Hepatocyte (in vitro differentiated cells): ENCODE data around the gene EEF1AKMT3.

Experiments used
- EZH2 ChIP-seq: fragments of 200-600 bp; sonication (generic); IDR thresholded peaks from 2 replicates; pipeline ENCODE4 v1.6.1; 2016; ENCODE audit warnings: antibody characterized with exemption, mild to moderate bottlenecking, borderline replicate concordance
- EZH2phosphoT487 ChIP-seq: fragments of 200-600 bp; sonication (generic); IDR thresholded peaks from one replicate; pipeline ENCODE4 v1.6.1; 2018; ENCODE audit warnings: antibody characterized with exemption, mild to moderate bottlenecking, low read depth, moderate library complexity; ENCODE audit not compliant: unreplicated experiment, severe bottlenecking
- TF ChIP-seq, protein P1 (sequence below): fragments of 200-600 bp; sonication (generic); IDR thresholded peaks from 2 replicates; pipeline ENCODE4 v1.5.1; 2016; ENCODE audit warnings: antibody characterized with exemption, mild to moderate bottlenecking; ENCODE audit not compliant: poor library complexity

DNA sequence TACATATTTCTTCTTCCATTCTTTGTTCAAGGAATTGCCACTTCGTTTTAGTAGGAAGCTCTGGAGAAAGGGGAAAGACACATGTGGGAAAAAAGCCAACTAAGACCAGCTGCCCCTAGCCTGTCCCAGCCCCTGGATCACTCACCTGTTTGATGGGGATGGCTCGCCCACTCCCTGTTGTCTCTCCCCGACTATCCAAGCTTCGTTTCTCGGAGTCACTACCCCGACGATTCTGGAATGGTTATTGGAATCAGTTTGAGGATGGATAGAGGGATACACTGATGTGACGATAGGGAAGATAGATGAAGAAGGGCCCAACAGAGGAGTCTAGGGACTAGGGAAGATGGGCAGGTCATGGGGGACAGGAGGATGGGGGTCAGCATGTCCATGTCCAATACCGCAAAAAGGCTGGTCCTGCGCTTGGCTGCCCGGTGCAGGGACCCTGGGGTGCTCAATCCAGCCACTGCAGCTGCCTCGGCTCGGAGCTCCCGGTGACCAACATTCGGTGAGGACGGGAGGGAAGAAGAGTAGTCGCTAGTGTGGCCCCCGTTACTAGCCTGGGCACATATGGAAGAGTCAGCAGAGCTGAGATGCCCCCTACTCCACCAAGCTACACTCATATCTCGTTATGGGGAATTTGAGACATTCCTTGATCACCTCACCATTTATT lies 40.9 kb upstream of the EEF1AKMT3 start:
- TF ChIP-seq EZH2 (no peak), EZH2phosphoT487 (no peak)
- TF ChIP-seq, protein P1, sequence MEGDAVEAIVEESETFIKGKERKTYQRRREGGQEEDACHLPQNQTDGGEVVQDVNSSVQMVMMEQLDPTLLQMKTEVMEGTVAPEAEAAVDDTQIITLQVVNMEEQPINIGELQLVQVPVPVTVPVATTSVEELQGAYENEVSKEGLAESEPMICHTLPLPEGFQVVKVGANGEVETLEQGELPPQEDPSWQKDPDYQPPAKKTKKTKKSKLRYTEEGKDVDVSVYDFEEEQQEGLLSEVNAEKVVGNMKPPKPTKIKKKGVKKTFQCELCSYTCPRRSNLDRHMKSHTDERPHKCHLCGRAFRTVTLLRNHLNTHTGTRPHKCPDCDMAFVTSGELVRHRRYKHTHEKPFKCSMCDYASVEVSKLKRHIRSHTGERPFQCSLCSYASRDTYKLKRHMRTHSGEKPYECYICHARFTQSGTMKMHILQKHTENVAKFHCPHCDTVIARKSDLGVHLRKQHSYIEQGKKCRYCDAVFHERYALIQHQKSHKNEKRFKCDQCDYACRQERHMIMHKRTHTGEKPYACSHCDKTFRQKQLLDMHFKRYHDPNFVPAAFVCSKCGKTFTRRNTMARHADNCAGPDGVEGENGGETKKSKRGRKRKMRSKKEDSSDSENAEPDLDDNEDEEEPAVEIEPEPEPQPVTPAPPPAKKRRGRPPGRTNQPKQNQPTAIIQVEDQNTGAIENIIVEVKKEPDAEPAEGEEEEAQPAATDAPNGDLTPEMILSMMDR: no peak
